ENCODE measurements around the gene CD7.

Gene CD7

GRCh38 chr17:82283208-82283749 is 34.1 kb downstream of the CD7 start:
- peak; percentile 69 for TF ChIP-seq NFIC (IDR thresholded peaks at IDR 0.05)
- TF ChIP-seq TEAD4 (IDR thresholded peaks at IDR 0.05): no peak

GRCh38 chr17:82282239-82283207 is 34.9 kb downstream of the CD7 start:
- TF ChIP-seq TCF12 (IDR thresholded peaks at IDR 0.05; ENCODE audit: low read depth) (no peak), ZBTB7A (IDR thresholded peaks at IDR 0.05; ENCODE audit: low read depth) (no peak), TEAD4 (IDR thresholded peaks at IDR 0.05) (no peak), NFIC (IDR thresholded peaks at IDR 0.05) (no peak), RAD21 (IDR thresholded peaks at IDR 0.05; ENCODE audit: low read depth) (no peak), EGR1 (IDR thresholded peaks at IDR 0.05) (no peak), CEBPB (IDR thresholded peaks at IDR 0.05) (no peak), EP300 (IDR thresholded peaks at IDR 0.05; ENCODE audit: borderline replicate concordance) (no peak), CREB1 (IDR thresholded peaks at IDR 0.05; ENCODE audit: low read depth) (no peak), YY1 (IDR thresholded peaks at IDR 0.05; ENCODE audit: low read depth) (no peak), FOXM1 (IDR thresholded peaks at IDR 0.05; ENCODE audit: borderline replicate concordance, low read depth) (no peak), TAF1 (IDR thresholded peaks at IDR 0.05; ENCODE audit: low read depth) (no peak)
- TF ChIP-seq, protein P1, sequence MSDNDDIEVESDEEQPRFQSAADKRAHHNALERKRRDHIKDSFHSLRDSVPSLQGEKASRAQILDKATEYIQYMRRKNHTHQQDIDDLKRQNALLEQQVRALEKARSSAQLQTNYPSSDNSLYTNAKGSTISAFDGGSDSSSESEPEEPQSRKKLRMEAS (IDR thresholded peaks at IDR 0.05): no peak
- TF ChIP-seq, protein P2, sequence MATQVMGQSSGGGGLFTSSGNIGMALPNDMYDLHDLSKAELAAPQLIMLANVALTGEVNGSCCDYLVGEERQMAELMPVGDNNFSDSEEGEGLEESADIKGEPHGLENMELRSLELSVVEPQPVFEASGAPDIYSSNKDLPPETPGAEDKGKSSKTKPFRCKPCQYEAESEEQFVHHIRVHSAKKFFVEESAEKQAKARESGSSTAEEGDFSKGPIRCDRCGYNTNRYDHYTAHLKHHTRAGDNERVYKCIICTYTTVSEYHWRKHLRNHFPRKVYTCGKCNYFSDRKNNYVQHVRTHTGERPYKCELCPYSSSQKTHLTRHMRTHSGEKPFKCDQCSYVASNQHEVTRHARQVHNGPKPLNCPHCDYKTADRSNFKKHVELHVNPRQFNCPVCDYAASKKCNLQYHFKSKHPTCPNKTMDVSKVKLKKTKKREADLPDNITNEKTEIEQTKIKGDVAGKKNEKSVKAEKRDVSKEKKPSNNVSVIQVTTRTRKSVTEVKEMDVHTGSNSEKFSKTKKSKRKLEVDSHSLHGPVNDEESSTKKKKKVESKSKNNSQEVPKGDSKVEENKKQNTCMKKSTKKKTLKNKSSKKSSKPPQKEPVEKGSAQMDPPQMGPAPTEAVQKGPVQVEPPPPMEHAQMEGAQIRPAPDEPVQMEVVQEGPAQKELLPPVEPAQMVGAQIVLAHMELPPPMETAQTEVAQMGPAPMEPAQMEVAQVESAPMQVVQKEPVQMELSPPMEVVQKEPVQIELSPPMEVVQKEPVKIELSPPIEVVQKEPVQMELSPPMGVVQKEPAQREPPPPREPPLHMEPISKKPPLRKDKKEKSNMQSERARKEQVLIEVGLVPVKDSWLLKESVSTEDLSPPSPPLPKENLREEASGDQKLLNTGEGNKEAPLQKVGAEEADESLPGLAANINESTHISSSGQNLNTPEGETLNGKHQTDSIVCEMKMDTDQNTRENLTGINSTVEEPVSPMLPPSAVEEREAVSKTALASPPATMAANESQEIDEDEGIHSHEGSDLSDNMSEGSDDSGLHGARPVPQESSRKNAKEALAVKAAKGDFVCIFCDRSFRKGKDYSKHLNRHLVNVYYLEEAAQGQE (IDR thresholded peaks at IDR 0.05; ENCODE audit: low read depth): no peak
- TF ChIP-seq, protein P3, sequence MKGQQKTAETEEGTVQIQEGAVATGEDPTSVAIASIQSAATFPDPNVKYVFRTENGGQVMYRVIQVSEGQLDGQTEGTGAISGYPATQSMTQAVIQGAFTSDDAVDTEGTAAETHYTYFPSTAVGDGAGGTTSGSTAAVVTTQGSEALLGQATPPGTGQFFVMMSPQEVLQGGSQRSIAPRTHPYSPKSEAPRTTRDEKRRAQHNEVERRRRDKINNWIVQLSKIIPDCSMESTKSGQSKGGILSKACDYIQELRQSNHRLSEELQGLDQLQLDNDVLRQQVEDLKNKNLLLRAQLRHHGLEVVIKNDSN (IDR thresholded peaks at IDR 0.05): no peak

DNA sequence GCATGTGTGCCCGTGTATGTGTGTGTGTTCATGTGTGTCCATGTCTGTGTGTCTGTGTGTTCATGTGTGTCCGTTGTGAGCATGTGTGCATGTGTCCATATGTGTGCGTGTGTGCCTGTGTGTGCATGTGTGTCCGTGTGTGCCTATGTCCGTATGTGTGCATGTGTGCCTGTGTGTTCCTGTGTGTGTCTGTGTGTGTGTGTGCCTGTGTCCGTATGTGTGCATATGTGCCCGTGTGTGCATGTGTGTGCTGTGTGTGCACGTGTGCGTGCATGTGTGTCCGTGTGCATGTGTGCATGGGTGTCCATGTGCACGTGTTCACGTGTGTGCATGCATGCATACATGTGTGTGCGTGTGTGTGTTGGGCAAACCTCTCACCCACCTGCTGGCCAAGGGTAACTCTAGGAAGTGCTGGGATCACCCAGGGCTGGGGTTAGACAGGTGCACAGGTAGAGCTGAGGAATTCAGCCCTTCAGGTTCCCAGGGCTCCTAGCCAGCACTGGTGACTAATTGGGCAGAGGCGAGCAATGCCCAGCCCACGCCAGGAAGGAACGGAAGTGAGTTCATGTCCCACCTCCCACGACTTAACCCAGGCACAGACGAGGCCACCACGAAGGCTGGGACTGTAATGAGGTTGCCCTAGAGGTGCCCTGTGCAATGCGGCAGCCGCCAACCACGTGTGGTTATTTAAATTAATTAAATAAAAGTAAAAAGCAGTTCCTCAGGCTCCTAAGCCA is 35.7 kb downstream of the CD7 start:
- no peak for TF ChIP-seq YY1 (IDR thresholded peaks at IDR 0.05; ENCODE audit: low read depth)
- peak; percentile 51; the same call in 1 of the 2 replicates for TF ChIP-seq EP300 (IDR thresholded peaks at IDR 0.05; ENCODE audit: borderline replicate concordance)
- TF ChIP-seq RAD21 (IDR thresholded peaks at IDR 0.05; ENCODE audit: low read depth): peak; percentile 15; the same call in 1 of the 2 replicates
- no peak for TF ChIP-seq ZBTB7A (IDR thresholded peaks at IDR 0.05; ENCODE audit: low read depth)
- TF ChIP-seq, protein P3 (IDR thresholded peaks at IDR 0.05): peak; percentile 34
- TF ChIP-seq TEAD4 (IDR thresholded peaks at IDR 0.05): peak; percentile 72
- peak; percentile 79 for TF ChIP-seq NFIC (IDR thresholded peaks at IDR 0.05)
- TF ChIP-seq, protein P2 (IDR thresholded peaks at IDR 0.05; ENCODE audit: low read depth): no peak
- no peak for TF ChIP-seq CEBPB (IDR thresholded peaks at IDR 0.05)
- peak; percentile 79 for TF ChIP-seq EGR1 (IDR thresholded peaks at IDR 0.05)
- no peak for TF ChIP-seq TAF1 (IDR thresholded peaks at IDR 0.05; ENCODE audit: low read depth)
- TF ChIP-seq, protein P1 (IDR thresholded peaks at IDR 0.05): peak; percentile 98
- TF ChIP-seq FOXM1 (IDR thresholded peaks at IDR 0.05; ENCODE audit: borderline replicate concordance, low read depth): no peak
- no peak for TF ChIP-seq CREB1 (IDR thresholded peaks at IDR 0.05; ENCODE audit: low read depth)
- peak; percentile 78; the same call in 1 of the 2 replicates for TF ChIP-seq TCF12 (IDR thresholded peaks at IDR 0.05; ENCODE audit: low read depth)

DNA sequence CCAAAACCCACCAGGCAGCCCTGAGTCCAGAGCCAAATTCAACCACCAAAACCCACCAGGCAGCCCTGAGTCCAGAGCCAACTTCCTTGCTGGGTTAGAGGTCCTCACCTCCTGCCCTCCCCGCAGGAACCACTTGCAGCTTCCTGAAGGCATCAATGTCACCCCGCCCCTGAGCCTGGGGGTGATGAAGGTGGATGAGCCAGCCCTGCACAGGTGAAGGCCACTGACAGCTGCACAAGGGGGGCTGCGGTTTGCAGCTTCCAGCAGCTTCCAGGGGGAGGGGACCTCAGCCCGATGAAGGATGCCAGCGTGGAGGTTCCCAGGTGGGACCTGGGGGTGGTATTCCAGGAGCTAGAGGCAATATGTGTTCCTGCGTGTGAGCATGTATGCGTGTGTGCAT is 36.3 kb downstream of the CD7 start:
- TF ChIP-seq, protein P2 (IDR thresholded peaks at IDR 0.05; ENCODE audit: low read depth): no peak
- TF ChIP-seq TEAD4 (IDR thresholded peaks at IDR 0.05) (no peak), CEBPB (IDR thresholded peaks at IDR 0.05) (no peak), TCF12 (IDR thresholded peaks at IDR 0.05; ENCODE audit: low read depth) (no peak), CREB1 (IDR thresholded peaks at IDR 0.05; ENCODE audit: low read depth) (no peak), EP300 (IDR thresholded peaks at IDR 0.05; ENCODE audit: borderline replicate concordance) (no peak), RAD21 (IDR thresholded peaks at IDR 0.05; ENCODE audit: low read depth) (no peak), YY1 (IDR thresholded peaks at IDR 0.05; ENCODE audit: low read depth) (no peak), EGR1 (IDR thresholded peaks at IDR 0.05) (no peak), TAF1 (IDR thresholded peaks at IDR 0.05; ENCODE audit: low read depth) (no peak), ZBTB7A (IDR thresholded peaks at IDR 0.05; ENCODE audit: low read depth) (no peak), NFIC (IDR thresholded peaks at IDR 0.05) (no peak)
- TF ChIP-seq, protein P1 (IDR thresholded peaks at IDR 0.05): no peak
- TF ChIP-seq, protein P3 (IDR thresholded peaks at IDR 0.05): no peak

Data from Ishikawa (cell line).